ENCODE results near the gene GNB3.

GRCh38 chr12:6818222-6818621, 22.5 kb upstream of the GNB3 start:
- TF ChIP-seq POLR2A (IDR thresholded peaks at IDR 0.05) = no peak
- no peak for TF ChIP-seq CTCF (IDR thresholded peaks at IDR 0.05)
